HG03439 (cell line): ENCODE measurements around the gene SNAP47.

Experiments
- ATAC-seq: cut with Tn5 transposase; IDR thresholded peaks from one replicate; pipeline ENCODE4 v1.9.1; 2021; ENCODE audit warnings: mild to moderate bottlenecking, moderate library complexity; ENCODE audit not compliant: unreplicated experiment

Gene SNAP47

DNA sequence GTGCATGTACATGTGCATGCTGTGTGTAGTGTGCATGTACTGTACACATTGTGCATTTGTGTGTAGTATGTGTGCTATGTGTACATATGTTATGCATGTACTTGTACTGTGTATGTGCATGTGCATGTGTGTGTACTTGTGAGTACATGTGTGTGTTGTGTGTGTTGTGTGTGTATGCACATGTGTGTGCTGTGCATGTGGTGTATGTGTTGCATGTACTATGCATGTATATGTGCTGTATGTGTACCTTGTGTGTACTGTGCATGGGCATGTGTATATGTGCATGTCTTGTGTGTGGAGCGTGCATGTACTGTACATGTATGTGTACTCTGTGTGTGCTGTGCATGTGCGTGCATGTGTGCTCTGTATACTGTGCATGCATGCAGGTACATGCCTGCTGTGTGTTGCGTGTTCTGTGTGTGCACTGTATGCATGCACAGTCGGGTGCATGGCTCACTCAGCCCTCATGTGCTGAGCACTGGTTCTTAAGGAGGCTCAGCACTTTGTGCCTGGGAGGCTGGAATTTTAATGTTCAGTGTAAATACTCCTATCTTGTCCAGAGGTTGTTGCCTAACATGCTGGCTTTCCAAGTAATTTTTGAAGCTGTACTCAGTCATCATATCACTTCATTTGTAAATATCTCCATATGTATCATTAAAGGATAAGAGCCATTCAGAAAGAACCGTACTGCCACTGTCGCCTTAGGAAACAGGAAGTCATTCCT lies 32.3 kb downstream of the SNAP47 start:
- ATAC-seq = no peak

GRCh38 chr1:227768125-227768439 lies 32.8 kb downstream of the SNAP47 start:
- no peak for ATAC-seq

- ATAC-seq = no peak
These were observed 33.4 kb downstream of the SNAP47 start for GRCh38 chr1:227768640-227769039.

DNA sequence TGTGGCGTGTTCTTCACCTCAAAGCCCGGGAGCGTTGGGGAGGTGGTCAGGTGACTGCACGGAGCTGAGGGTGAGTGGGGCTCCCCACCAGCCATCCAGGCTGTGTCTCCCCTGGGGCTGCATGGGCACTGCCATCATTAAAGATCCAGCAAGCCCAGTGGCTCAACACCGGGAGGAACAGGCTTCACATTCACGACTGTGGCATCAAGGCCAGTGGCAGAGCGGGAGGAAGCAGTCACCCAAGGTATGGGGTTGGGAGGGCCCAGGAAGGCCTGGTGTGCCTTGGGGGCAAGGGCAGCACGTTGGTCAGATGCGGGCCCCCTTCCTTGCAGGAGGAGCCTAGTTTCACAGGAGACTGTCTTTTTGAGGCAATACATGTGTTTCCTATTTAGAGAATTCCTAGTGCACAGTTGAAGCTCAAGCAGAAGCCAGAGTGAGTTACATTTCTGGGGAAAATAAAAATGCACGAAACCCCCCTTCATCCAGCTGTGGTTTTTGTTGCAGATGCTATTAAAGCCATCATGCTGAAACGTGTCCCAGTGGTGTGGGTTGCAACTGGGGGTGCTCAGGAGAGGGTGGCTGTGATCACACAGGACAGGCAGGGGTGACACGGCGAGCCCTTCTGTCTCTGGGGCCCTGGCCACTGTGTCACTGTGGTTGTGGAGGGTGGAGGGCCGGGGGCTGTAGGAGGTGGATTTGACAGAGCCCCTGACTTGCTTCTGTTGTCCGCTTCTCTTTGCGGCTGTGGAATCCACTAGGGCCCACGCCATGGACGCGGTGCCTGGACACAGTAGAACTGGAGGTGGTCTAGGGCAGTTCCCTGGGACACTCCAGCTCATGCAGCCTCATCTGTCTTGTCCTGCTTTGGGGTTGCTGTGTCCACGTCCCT lies 34.1 kb downstream of the SNAP47 start:
- no peak for ATAC-seq

DNA sequence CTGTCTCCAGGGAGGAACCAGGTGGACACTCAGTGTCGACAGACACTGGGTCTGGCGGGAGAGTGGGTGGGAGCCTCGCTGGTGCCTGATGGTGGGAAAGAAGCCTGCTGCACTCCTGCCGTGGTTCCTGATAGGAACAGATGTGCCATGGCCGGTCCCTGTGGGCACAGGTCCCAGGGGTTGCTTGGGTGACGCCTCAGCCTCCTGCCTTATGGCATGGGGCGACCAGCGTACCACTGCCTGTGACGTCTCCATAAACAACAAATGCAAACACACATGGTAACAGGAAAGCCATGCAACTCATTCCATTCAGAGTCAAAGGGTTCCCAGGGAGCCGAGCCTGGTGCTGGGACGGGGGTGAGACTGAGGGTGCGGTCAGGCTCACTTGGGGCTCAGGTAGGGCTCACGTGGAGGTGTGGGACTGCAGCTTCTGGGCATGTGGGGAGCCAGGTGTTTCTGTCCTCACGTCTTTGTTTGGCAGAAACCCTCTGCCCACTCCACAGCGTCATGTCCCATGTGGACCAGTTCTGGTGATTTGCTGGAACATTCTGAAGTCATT lies 34.8 kb downstream of the SNAP47 start:
- ATAC-seq = no peak

GRCh38 chr1:227770812-227771211 lies 35.6 kb downstream of the SNAP47 start:
- no peak for ATAC-seq

- no peak for ATAC-seq
These were observed 36.1 kb downstream of the SNAP47 start for GRCh38 chr1:227771326-227771725.

DNA sequence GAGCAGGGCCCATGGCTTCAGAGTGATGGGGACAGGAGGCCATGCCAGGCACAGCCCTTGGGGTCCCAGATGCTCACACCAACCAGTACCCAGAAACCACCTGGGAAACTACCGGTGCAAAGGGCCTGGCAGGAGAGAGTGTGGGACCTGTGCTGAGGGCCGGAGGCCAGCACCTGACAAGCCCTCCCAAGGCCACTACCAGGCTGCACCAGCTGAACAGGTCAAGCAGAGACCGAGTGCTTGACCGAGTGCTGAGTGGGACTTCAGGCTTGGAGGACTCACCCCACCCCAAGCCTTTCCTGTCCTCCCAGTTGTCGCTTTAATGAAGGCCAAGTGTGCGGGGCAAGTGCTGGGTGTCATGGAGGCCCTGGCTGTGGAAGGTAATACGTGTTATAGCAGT lies 36.5 kb downstream of the SNAP47 start:
- ATAC-seq = no peak

DNA sequence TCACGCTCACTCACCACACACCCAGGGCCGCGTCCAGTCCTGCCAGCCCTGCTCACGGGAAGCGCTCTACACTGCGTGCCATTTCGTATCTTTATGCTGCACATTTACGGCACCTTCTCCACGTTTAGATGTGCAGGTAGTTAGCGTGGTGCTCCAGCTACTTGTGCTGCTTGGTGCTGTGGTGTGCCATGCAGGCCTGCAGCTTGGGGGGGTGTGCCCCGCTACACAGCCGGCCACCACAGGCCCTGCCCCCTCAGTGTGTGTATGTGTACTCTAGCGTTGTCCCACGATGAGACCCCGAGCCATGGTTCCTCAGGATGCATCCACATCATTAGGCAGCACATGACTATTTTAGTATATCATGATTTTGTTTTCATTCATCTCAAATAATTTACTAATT lies 38.3 kb downstream of the SNAP47 start:
- no peak for ATAC-seq

GRCh38 chr1:227774051-227774731 lies 39.0 kb downstream of the SNAP47 start:
- ATAC-seq = no peak

- no peak for ATAC-seq
These were observed 39.8 kb downstream of the SNAP47 start for GRCh38 chr1:227774821-227775661.

GRCh38 chr1:227775841-227776240 lies 40.6 kb downstream of the SNAP47 start:
- ATAC-seq = no peak

DNA sequence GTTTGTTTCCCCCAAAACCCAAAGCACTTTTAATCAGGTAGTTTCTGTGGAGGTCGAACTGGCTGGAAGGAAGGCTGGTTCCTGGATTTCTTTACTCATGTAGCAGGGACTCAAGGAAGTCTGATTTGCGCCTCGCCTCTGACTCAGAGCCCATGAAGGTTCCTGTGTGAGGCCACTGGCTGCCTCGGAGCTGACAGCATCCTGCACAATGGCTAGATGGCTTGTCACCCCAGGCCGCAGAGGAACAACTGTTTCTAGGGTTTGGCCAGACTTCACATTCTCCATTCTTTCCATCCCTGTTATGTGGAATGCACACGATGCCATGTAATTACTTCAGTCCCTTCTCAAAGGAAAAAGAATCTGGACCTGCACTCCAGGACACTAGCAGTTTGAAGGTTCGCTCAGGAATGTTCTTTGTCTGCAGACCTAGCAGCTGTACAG lies 41.1 kb downstream of the SNAP47 start:
- ATAC-seq = no peak

- ATAC-seq = no peak
These were observed 41.9 kb downstream of the SNAP47 start for GRCh38 chr1:227777156-227777555.

DNA sequence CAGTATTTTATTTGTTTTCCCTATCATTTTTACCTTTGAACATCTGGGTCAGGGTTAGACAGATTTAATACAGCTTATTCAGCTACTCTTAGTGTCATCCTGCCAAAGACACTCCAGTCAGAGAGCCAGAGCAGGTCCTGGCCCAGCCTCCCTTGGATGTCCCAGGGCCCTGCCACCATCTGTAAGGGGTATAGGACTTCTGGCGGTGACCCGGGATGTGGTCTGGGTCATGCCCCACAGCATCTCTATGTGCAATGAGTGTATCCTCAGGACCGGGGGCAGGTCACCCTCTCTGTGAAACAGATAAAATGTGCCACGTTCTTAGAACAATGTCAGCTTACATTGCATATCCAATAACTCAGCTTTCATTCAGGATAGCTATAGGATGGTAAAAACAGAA lies 42.4 kb downstream of the SNAP47 start:
- no peak for ATAC-seq

DNA sequence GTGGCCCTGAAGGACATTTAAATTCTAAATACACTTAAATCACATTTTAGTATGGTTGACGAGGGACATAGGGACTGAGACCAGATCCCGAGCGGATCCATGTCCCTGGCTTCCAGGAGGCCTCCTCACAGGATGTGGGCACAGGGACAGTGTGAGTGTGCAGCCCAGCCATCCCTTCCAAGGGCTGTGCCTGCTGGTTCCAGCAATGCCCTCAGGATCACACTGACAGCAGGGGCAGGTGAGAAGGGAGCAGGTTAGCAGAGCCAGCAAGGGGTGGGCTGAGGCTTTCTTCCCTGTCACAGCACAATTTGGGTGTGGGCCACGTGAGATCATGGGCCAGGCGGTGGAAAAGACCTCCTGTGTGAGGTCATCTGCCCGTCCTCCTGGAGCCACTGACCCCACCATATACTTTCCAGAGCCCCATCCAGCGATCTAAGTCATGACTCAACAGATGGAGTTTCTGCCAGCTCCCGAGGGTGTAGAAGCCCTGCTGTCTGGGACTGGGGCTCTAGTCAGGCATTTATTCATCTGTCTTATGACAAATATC lies 43.2 kb downstream of the SNAP47 start:
- no peak for ATAC-seq

DNA sequence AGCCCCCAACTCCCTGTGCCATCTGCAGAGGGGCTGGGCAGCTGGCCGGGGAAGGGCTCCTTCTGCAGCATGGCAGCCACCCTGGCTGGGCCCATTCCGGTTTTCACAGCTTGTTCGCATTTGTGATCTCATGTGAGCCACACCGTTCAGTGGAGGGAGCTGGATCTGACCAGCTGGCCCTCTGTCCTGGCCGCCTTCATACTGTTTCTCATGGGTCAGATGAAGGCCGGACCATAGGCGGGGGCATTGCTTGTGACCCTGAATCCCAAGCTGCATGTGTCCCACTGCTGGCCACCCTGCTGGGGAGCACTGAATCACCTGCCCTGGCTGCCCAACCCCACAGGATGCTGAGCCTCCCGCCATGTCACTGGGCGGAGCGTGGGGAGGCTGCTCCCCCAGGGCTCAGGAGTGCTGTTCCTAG lies 43.8 kb downstream of the SNAP47 start:
- ATAC-seq = no peak

DNA sequence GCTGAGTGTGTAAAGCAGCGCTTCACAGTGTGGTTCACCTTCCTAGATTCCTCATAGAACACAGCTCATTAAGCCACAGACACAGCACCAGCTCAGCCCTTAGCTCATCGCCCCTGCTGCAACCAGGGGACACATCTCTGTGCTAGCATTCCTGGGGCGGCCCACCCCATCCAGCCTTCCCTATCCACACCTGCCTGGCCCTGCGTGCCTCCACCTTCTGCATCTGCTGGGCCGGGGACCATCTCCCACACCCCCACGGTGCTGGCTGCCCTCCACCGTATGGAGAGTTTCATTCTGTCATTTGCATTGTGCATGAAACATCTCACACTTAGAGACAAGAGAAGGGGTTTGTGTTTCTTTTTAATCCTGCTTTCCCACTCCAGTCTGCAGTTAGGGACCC lies 44.5 kb downstream of the SNAP47 start:
- no peak for ATAC-seq

DNA sequence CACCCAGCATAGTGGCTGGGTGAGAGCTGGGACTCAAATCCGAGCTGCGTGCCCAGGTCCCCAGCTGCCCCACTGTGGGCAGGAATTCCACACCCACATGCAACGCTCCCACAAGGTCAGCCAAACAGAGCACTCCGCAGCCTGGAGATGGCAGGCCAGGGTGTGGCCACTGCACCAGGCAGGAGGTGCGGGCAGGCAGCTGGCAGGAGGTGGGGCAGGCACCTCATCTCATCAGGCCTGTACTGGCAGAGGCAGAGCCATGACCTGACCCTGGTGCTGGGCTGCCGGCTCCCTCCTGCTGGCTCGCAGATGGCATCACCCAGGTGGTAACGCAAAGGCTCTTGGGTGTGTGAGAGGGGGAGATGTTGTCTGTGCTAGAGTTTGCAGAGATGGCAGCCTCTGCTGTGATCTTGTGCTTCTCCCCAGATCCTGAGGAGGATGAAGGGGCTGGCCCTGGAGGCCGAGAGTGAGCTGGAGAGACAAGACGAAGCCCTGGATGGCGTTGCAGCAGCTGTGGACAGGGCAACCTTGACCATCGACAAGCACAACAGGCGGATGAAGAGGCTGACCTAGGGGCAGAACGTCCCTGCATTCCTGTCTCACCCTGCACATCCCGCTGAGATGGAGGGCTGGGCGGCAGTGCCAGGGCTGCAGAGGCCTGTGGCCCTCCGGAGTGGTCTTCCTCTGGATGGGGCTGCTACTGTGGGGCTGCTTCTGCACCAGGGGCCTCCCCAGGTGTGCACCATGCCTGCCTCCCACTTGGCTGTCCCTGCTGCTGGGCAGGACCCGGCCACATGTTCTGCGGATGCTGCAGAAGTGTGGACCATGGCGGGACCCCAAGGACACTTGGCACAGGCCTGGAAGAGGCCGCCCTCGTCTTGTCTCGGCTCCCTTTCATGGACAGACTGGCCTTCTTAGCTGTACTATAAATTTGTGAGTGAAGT lies 45.1 kb downstream of the SNAP47 start:
- ATAC-seq = no peak
